NAMALWA (cell line): ENCODE data around the gene STX17.
"Not testable (repeated sequence)": the region's sequence is repeated elsewhere in the genome, so short reads cannot be mapped to it uniquely, and the experiment has no call there.

Source experiments
- DNase-seq: peaks from one replicate; pipeline ENCODE4 v3.0.0-alpha.2; 2015; ENCODE audit warnings: low spot score

The STX17 gene

GRCh38 chr9:99906403-99907207, at the start of gene STX17:
STX17 (plus strand) TSS chr9:99906654; CDS start chr9:99915240, 8,586 bp downstream.
- DNase-seq: peak; percentile 79

DNA sequence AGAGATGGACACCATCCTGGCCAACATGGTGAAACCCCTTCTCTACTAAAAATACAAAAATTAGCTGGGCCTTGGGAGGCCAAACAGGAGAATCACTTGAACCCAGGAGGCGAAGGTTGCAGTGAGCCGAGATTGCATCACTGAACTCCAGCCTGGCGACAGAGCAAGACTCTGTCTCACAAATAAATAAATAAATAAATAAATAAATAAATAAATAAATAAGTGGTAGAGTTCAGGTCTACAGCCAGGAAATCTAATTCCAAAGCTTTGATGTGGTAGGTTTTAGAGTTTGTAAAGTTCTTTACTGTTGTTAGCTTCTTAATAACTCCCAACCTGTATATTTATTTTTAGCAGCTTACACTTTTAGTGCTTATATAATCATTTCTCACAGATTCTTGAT, 48.9 kb upstream of the STX17 start:
- DNase-seq: not testable (repeated sequence)

DNA sequence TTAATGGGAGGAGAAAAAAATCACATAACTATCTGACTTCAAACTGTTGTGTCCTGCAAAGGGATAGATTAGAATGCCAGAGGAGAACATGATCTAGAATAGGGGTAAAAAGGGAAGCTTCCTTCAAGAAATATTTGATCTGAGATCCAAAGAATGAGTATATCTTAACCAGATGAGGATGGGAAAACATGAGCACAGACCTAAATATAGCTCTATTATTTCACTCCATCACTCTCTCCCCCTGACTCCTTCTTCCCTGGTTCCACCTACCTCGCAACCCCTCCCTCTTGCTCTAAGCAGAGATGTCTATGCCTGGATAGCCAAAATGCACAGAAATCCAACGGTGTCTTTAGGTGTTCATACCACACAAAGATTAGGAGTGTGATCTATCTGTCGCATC, 48.4 kb upstream of the STX17 start:
- DNase-seq: no peak

DNA sequence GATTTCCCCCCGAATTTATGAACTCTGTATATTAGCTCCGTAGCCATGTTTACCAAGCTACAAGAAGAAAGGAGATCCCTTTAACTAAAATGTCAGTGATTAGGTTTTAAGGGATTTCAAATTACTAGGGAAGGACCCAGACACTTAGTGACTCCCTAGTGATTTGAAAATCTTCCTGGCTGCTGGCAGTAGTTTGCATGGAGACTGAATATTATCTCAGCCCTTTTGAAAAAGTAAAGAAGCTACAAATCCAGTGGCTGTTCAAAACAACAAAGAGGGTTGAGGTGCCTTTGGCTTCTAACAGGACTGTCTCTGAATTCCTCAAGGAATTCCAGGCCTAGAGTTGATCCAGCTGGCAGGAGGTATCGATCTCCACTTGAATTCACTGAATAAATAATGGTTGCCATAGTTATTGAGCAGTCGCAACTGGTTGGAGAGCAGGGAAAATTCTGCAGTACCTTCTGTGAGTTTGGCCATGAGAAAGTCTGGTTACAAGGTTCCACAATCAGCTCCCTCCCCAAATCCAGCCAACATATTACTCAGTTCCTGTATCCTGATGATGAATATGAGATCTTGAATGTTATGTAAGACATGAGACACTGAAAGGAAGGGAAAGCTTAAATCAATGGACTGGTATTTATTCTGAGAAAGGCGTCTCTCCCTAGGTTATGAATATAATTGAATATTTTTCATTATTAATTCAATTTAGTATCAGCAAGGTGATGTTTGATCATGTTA, 47.0 kb upstream of the STX17 start:
- no peak for DNase-seq

GRCh38 chr9:99860266-99860665, 46.2 kb upstream of the STX17 start:
- DNase-seq: no peak

GRCh38 chr9:99863955-99864354, 42.5 kb upstream of the STX17 start:
- DNase-seq: no peak

- no peak for DNase-seq
These were observed 40.1 kb upstream of the STX17 start for GRCh38 chr9:99866398-99866797.

- DNase-seq: no peak
These were observed 38.9 kb upstream of the STX17 start for GRCh38 chr9:99867536-99867935.

- no peak for DNase-seq
These were observed 38.5 kb upstream of the STX17 start for GRCh38 chr9:99867968-99868367.

- no peak for DNase-seq
These were observed 37.6 kb upstream of the STX17 start for GRCh38 chr9:99868845-99869244.

DNA sequence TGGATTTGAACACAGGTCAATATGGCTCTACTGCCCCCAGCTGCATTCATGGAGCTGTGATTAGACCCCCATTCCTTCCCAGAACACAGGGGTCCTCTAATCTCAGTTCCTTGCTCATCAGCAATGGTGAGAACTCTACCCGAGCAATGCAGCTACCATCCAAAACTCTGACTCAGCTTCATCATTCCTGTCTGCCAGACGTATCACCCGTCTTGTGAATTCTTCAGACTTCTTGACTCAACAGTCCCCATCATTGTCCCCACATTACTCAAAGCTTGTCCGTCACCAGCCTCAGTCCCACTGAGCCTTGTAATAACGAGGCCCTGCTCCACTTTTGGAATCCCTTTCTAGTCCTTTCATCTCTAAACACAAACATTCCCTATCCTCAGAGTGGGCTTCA, 36.3 kb upstream of the STX17 start:
- no peak for DNase-seq

GRCh38 chr9:99873531-99873930, 32.9 kb upstream of the STX17 start:
- no peak for DNase-seq

GRCh38 chr9:99873943-99874584, 32.4 kb upstream of the STX17 start:
- DNase-seq: no peak

DNA sequence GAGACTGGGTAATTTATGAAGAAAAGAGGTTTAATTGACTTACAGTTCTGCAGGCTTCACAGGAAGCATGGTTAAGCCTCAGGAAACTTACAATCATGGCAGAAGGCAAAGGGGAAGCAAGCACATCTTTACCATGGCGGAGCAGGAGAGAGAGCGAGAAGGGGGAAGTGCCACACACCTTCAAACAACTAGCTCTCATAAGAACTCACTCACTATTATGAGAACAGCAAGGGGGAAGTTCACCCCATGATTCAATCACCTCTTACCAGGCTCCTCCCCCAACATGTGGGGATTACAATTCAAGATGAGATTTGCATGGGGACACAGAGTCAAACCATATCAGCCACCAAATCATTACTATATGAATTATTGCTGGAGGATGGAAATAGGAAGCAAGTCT, 30.3 kb upstream of the STX17 start:
- DNase-seq: peak; percentile 39

DNA sequence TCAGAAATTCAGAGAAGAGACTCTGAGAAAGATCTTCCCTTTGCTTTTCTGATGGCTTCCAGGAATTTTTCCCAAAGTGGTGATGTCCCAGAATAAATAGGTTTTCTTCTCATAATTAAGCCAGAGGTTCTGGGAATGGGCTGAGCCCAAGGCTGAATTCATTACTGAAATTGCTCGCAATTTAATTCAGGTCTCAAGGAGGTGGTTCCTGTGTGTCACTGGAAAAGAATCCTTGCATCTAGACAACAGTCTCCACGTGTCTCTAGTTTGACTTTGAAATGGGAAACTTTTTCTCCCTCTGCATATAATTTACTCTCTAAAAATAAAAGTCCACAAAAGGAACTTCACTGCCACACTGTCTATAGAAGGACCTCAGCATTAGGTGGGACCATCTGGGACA, 27.8 kb upstream of the STX17 start:
- no peak for DNase-seq

GRCh38 chr9:99881769-99882168, 24.7 kb upstream of the STX17 start:
- no peak for DNase-seq

DNA sequence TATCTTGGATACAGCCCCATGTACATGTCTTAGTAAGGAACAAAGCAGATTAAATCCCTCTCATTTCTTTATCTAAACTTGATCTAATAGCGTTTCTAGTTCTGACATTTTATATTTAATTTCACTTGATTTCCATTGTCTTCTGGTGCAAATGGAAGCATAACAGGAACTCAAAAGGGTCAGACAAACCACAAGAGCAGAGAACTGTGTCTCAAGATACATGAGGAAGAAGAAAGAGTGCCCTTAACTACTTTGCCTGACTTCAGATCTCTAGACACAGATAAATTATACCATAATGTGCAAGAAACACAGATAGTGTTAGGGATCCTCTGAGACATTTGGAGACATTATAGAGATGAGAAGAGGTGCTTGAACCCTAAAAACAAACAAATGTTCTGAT, 20.7 kb upstream of the STX17 start:
- no peak for DNase-seq

GRCh38 chr9:99889120-99889519, 17.3 kb upstream of the STX17 start:
- no peak for DNase-seq

GRCh38 chr9:99894826-99895225, 11.6 kb upstream of the STX17 start:
- DNase-seq: no peak

- no peak for DNase-seq
These were observed 10.9 kb upstream of the STX17 start for GRCh38 chr9:99895510-99895909.

DNA sequence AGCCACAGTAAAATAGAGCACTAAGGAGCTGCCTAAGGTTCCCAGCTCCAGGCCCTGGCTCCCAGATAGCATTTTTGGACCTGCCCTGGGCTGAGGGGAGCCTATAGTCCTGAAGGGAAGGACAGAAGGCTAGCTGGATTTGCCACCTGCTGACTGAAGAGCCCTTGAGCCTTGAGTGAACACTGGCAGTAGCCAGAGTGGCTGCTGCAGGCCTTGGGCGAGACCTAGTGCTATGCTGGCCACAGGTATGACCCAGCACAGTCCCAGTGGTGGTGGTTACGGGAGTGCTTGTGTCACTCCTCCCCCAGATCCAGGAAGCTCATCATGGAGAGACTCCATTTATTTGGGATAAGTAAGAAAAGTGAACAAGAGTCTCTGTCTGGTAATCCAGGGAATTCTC, 10.3 kb upstream of the STX17 start:
- no peak for DNase-seq

DNA sequence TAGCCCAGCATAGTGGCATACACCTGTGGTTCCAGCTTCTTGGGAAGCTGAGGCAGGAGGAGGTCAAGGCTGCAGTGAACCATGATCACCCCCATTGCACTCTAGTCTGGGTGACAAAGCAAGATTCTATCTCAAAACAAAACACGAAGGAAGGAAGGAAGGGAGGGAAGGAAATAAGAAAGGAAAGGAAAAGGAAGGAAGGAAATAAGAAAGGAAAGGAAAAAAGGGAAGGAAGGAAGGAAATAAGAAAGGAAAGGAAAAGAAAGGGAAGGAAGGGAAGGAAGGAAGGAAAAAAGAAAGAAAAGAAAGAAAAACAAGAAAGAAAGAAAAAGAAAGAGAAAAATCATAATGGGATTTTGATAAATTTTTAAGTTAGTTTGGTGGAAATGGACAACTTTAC, 3.1 kb upstream of the STX17 start:
- no peak for DNase-seq

DNA sequence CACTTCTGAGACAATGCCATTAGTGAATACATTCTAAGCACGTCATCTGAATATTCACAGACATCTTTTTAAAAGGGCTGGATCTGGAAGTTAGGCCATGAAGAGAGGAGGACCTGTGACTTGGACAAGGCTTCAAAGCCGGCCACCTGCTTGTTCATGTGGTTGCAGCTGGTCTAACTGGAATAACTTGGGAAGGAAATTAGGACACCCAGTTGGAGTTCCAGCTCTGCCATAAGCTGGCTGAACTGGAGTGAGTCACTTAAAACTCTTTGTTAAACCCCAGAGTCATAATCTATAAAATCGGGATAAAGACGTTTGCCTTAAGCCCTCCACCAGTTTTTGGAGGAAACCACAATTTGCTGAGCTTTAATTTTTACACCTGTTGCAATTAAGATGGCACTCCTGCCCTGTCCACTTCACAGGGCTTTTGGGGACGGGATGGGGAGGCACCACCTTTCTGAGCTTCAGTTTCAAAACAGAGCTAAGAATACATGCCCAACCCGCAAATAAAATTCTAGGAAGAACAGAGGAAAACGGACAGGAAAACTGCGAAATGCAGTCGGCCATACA, 536 bp upstream of the STX17 start:
- peak; percentile 5 for DNase-seq
